ENCODE results near the gene ADAMTS12. TPM values are rescaled to one million over a fixed set of nuclear protein-coding genes. Genes with fewer than 3 reads are reported as not detected.

Gene ADAMTS12
- total and polyA plus RNA-seq, 10 of the 15 experiments (the other 5 are each of a cell fraction or from before 2014, with no cell fraction given), result 0.11 to 35.8 (median 20.7) TPM

DNA sequence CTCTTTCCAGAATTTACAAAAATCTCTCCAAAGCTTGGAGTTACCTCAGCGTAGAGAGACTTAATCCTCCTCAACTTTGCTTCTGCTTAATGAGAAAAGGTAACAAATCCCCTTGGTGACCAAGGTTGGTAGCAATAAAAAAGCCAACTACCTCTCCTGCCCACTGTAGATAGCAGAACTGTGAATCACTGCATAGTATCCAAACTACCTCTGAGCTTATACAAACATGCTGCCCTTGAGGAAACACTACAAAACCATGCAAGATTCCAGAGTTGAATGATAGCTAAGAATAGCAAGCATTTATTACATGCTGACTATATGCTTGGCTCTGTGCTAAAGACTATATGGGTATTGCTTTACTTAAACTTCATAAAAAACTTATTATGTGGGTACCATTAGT is 2.8 kb upstream of the ADAMTS12 start:
- peaks cover 5% of the 10 kb centered on the region for H3K4me1 ChIP-seq (ENCODE audit: control insufficient read depth, insufficient read depth, low read length)
- peaks cover 5% of the 10 kb centered on the region for H3K79me2 ChIP-seq (ENCODE audit: control insufficient read depth, insufficient read depth, low read length)
- no peaks in the 10 kb centered on the region for H3K36me3 ChIP-seq (ENCODE audit: control insufficient read depth in 2 of 2, insufficient read depth in 2 of 2, low read length in 1 of 2)
- H2AFZ ChIP-seq (ENCODE audit: control insufficient read depth, low read depth, low read length), result no peak overlapping the region
- 0% methylated on average over 1 of the region's 1 CpG for WGBS (ENCODE audit: insufficient coverage, insufficient replicate concordance, low lambda C conversion rate, missing lambda C conversion rate)
- FAIRE-seq (no peak), ATAC-seq (no peak), DNase-seq (ENCODE audit: low read depth, low spot score) (no peak)
- H3K9ac ChIP-seq (ENCODE audit: control insufficient read depth, insufficient read depth, low read length), result no peak overlapping the region
- H3K4me3 ChIP-seq, result no peak overlapping the region
- SMC1A ChIA-PET (ENCODE audit: uncharacterized antibody, unreplicated experiment), result interaction anchor here (0.6 to 1.4 kb wide), 3 partner anchors 8 to 44 kb away, joined by 3 to 4 read pairs (median 3); no protein-coding TSS in a partner anchor
- intact Hi-C loops (cut with micrococcal nuclease; ENCODE audit: unreplicated experiment), result no loop called here
- CTCF ChIA-PET, result interaction anchor here (1.7 kb wide), 1 partner anchor 40 kb away, joined by 5 read pairs; no protein-coding TSS in a partner anchor
- in situ Hi-C loops (cut with MboI), result no loop called here
- no peaks in the 10 kb centered on the region; the same call in 2 of the 3 replicates for H3K9me3 ChIP-seq (replicated peaks; ENCODE audit: control insufficient read depth, insufficient read depth, low read length)
- H3K27ac ChIP-seq (ENCODE audit: control insufficient read depth, insufficient read depth), result no peak overlapping the region
- RAD21 ChIA-PET (ENCODE audit: unreplicated experiment), result no interaction called here
- H4K20me1 ChIP-seq (ENCODE audit: control insufficient read depth, insufficient read depth), result no peaks in the 10 kb centered on the region
- no peaks in the 10 kb centered on the region for H3K27me3 ChIP-seq (replicated peaks in 1 of 2; ENCODE audit: control insufficient read depth in 2 of 2, insufficient read depth in 2 of 2, low read length in 1 of 2)
- no peak overlapping the region for H3K4me2 ChIP-seq (ENCODE audit: control insufficient read depth, insufficient read depth)
- POLR2A ChIA-PET, result interaction anchor here (1.3 kb wide), 1 partner anchor 14 kb away, joined by 3 read pairs; no protein-coding TSS in a partner anchor
- TF ChIP-seq EZH2 (IDR thresholded peaks at IDR 0.05; ENCODE audit: borderline replicate concordance, control insufficient read depth, low read depth, low read length) (no peak), STAT3 (IDR thresholded peaks at IDR 0.05; ENCODE audit: low read depth, low read length) (no peak), YBX1 (IDR thresholded peaks at IDR 0.05) (no peak), PML (IDR thresholded peaks at IDR 0.05; ENCODE audit: low read length) (no peak), KDM1A (IDR thresholded peaks at IDR 0.05; ENCODE audit: borderline replicate concordance) (no peak), E2F8 (IDR thresholded peaks at IDR 0.05; ENCODE audit: low read depth, partially characterized antibody) (no peak), IRF4 (IDR thresholded peaks at IDR 0.05; ENCODE audit: low read depth, low read length) (no peak), GATAD2B (conservative IDR thresholded peaks at IDR 0.05; ENCODE audit: low read depth) (no peak), MTA3 (IDR thresholded peaks at IDR 0.05; ENCODE audit: borderline replicate concordance, low read length) (no peak), NR2F1 (conservative IDR thresholded peaks at IDR 0.05) (no peak)
- no TSS peak for BruUV-seq (replicated peaks)
